Activated B cell treated with CpG ODN at 0.5 μM for 24 hours (primary cell): ENCODE data around the gene MED15. TPM values are rescaled to one million over a fixed set of nuclear protein-coding genes. Genes with fewer than 3 reads are reported as not detected.
"Not testable (repeated sequence)": the region's sequence is repeated elsewhere in the genome, so short reads cannot be mapped to it uniquely, and the experiment has no call there.

Source experiments
- ATAC-seq: fragments of 200-7000 bp; cut with Tn5 transposase; one replicate; pipeline ENCODE4 v1.10.0; 2021; ENCODE audit warnings: low read depth, mild to moderate bottlenecking, moderate library complexity
- CTCF ChIA-PET: fragments of 350-600 bp; sonication (Branson Sonifier 250); formaldehyde crosslinking; loops from one replicate; lab custom pipeline; 2021; ENCODE audit warnings: antibody characterized with exemption; lab: Charles Lee
- POLR2A ChIA-PET: fragments of 350-600 bp; sonication (Branson Sonifier 250); formaldehyde crosslinking; loops from one replicate; lab custom pipeline; 2021; ENCODE audit warnings: antibody characterized with exemption; lab: Charles Lee
- DNase-seq: peaks from one replicate; pipeline ENCODE4 v3.0.0; 2022
- H3K27ac Mint-ChIP-seq: one replicate; pipeline ENCODE4 v1.8.0; 2020; ENCODE audit warnings: mixed read lengths
- H3K27me3 Mint-ChIP-seq: one replicate; pipeline ENCODE4 v1.8.0; 2021; ENCODE audit warnings: mixed read lengths
- H3K36me3 Mint-ChIP-seq: one replicate; pipeline ENCODE4 v1.8.0; 2021; ENCODE audit warnings: low read depth, mixed read lengths
- H3K4me1 Mint-ChIP-seq: one replicate; pipeline ENCODE4 v1.8.0; 2021; ENCODE audit warnings: mixed read lengths
- H3K4me3 Mint-ChIP-seq: one replicate; pipeline ENCODE4 v1.8.0; 2020; ENCODE audit warnings: mild to moderate bottlenecking, mixed read lengths
- H3K9me3 Mint-ChIP-seq: one replicate; pipeline ENCODE4 v1.8.0; 2020; ENCODE audit warnings: mixed read lengths
- CTCF ChIP-seq: fragments of 200-600 bp; IDR thresholded peaks from one replicate; pipeline ENCODE4 v1.8.0; 2022; ENCODE audit warnings: antibody characterized with exemption, mild to moderate bottlenecking
- intact Hi-C: fragments of 100-400 bp; cut with micrococcal nuclease; formaldehyde crosslinking; loops from one replicate; pipeline ENCODE4 v1.15.1; 2024
- total RNA-seq: library from RNA; stranded (reverse); gene quantifications from 2 replicates; pipeline ENCODE4 v1.2.3, GENCODE V29; 2022

MED15 gene
- total RNA-seq, 1 donor from 2014 or later = 127 TPM

GRCh38 chr22:20506543-20507252, 712 bp upstream of the MED15 start:
- DNase-seq (no peak), ATAC-seq (no peak)
- Mint-ChIP-seq H3K4me3 (peak overlapping the region; percentile 96), H3K36me3 (peaks cover 7% of the 10 kb centered on the region), H3K4me1 (peaks cover 46% of the 10 kb centered on the region), H3K27me3 (no peaks in the 10 kb centered on the region), H3K27ac (peak overlapping the region; percentile 94), H3K9me3 (no peaks in the 10 kb centered on the region)
- intact Hi-C loops = loop anchor here (1.0 to 5.0 kb wide), 3 partner anchors 10 to 389 kb away; partner anchors contain the start of genes RANBP1 and TRMT2A
- TF ChIP-seq CTCF = no peak
- ChIA-PET CTCF (interaction anchor here (1.7 kb wide), 1 partner anchor 88 kb away, joined by 6 read pairs; no protein-coding TSS in a partner anchor), POLR2A (interaction anchor here (0.9 to 1.5 kb wide), 6 partner anchors 11 to 390 kb away, joined by 3 to 12 read pairs (median 4); partner anchors contain the start of genes KLHL22 and TRMT2A)

- not testable (repeated sequence) for ATAC-seq, DNase-seq, H3K9me3 Mint-ChIP-seq, H3K27me3 Mint-ChIP-seq
- H3K27ac Mint-ChIP-seq = peak overlapping the region; percentile 94
- CTCF ChIA-PET = interaction anchor here (0.9 to 1.7 kb wide), 2 partner anchors 14 to 90 kb away, joined by 3 to 6 read pairs; no protein-coding TSS in a partner anchor
- H3K4me1 Mint-ChIP-seq = peaks cover 56% of the 10 kb centered on the region
- intact Hi-C loops = loop anchor here (2.0 to 5.0 kb wide), 5 partner anchors 15 to 391 kb away; partner anchors contain the start of genes RANBP1 and TRMT2A
- POLR2A ChIA-PET = interaction anchor here (0.7 to 1.5 kb wide), 11 partner anchors 10 to 488 kb away, joined by 3 to 12 read pairs (median 4); partner anchors contain the start of genes DGCR6L, KLHL22 and TRMT2A
- H3K4me3 Mint-ChIP-seq = peak overlapping the region; percentile 96
- H3K36me3 Mint-ChIP-seq = peaks cover 12% of the 10 kb centered on the region
These were observed 801 bp downstream of the MED15 start for GRCh38 chr22:20508067-20508755.

- Mint-ChIP-seq H3K27me3 (no peaks in the 10 kb centered on the region), H3K36me3 (peaks cover 13% of the 10 kb centered on the region), H3K4me1 (peaks cover 60% of the 10 kb centered on the region), H3K9me3 (no peaks in the 10 kb centered on the region), H3K4me3 (peak overlapping the region; percentile 96), H3K27ac (peak overlapping the region; percentile 94)
- ATAC-seq = no peak
- intact Hi-C loops = loop anchor here (2.0 to 5.0 kb wide), 5 partner anchors 14 to 392 kb away; partner anchors contain the start of genes RANBP1 and TRMT2A
- ChIA-PET CTCF (interaction anchor here (1.0 kb wide), 1 partner anchor 55 kb away, joined by 4 read pairs; no protein-coding TSS in a partner anchor), POLR2A (interaction anchor here (0.7 to 1.3 kb wide), 5 partner anchors 14 to 489 kb away, joined by 3 to 5 read pairs (median 4); partner anchors contain the start of gene TRMT2A)
- no peak for TF ChIP-seq CTCF
- DNase-seq = no peak
These were observed 1.4 kb downstream of the MED15 start for GRCh38 chr22:20508815-20509271.

GRCh38 chr22:20509344-20510047, 2.1 kb downstream of the MED15 start:
- peaks cover 20% of the 10 kb centered on the region for H3K36me3 Mint-ChIP-seq
- peak overlapping the region; percentile 96 for H3K4me3 Mint-ChIP-seq
- DNase-seq (no peak), ATAC-seq (peak; percentile 70)
- TF ChIP-seq CTCF = no peak
- peaks cover 65% of the 10 kb centered on the region for H3K4me1 Mint-ChIP-seq
- peak overlapping the region; percentile 94 for H3K27ac Mint-ChIP-seq
- H3K27me3 Mint-ChIP-seq = no peaks in the 10 kb centered on the region
- no peaks in the 10 kb centered on the region for H3K9me3 Mint-ChIP-seq
- ChIA-PET CTCF (interaction anchor here (1.0 kb wide), 1 partner anchor 54 kb away, joined by 4 read pairs; no protein-coding TSS in a partner anchor), POLR2A (interaction anchor here (0.7 to 1.3 kb wide), 3 partner anchors 15 to 392 kb away, joined by 3 to 5 read pairs (median 4); partner anchors contain the start of gene TRMT2A)
- intact Hi-C loops = loop anchor here (2.0 to 5.0 kb wide), 5 partner anchors 13 to 392 kb away; partner anchors contain the start of genes RANBP1 and TRMT2A
